Stimulated activated memory B cell treated with anti-CD40 and anti-IgM and Interleukin-4, amounts not matched to agents 10 μg/mL and 1 μg/mL and 100 μg/mL, for 72 hours (primary cell): ENCODE data around the gene ZNF468.
"Not testable (repeated sequence)": the region's sequence is repeated elsewhere in the genome, so short reads cannot be mapped to it uniquely, and the experiment has no call there.

Source experiments
- ATAC-seq: fragments of 150-1000 bp; cut with Tn5 transposase; 2 replicates; pipeline ENCODE4 v1.10.0; 2021
- H3K27ac Mint-ChIP-seq: one replicate; pipeline ENCODE4 v1.8.0; 2022; ENCODE audit warnings: mild to moderate bottlenecking, mixed read lengths
- H3K27me3 Mint-ChIP-seq: one replicate; pipeline ENCODE4 v1.8.0; 2022; ENCODE audit warnings: mixed read lengths
- H3K36me3 Mint-ChIP-seq: one replicate; pipeline ENCODE4 v1.8.0; 2022; ENCODE audit warnings: mixed read lengths
- H3K4me1 Mint-ChIP-seq: one replicate; pipeline ENCODE4 v1.8.0; 2022; ENCODE audit warnings: mixed read lengths
- H3K4me3 Mint-ChIP-seq: one replicate; pipeline ENCODE4 v1.8.0; 2022; ENCODE audit warnings: mild to moderate bottlenecking, moderate library complexity, mixed read lengths
- H3K9me3 Mint-ChIP-seq: one replicate; pipeline ENCODE4 v1.8.0; 2022; ENCODE audit warnings: mixed read lengths

ZNF468 gene

DNA sequence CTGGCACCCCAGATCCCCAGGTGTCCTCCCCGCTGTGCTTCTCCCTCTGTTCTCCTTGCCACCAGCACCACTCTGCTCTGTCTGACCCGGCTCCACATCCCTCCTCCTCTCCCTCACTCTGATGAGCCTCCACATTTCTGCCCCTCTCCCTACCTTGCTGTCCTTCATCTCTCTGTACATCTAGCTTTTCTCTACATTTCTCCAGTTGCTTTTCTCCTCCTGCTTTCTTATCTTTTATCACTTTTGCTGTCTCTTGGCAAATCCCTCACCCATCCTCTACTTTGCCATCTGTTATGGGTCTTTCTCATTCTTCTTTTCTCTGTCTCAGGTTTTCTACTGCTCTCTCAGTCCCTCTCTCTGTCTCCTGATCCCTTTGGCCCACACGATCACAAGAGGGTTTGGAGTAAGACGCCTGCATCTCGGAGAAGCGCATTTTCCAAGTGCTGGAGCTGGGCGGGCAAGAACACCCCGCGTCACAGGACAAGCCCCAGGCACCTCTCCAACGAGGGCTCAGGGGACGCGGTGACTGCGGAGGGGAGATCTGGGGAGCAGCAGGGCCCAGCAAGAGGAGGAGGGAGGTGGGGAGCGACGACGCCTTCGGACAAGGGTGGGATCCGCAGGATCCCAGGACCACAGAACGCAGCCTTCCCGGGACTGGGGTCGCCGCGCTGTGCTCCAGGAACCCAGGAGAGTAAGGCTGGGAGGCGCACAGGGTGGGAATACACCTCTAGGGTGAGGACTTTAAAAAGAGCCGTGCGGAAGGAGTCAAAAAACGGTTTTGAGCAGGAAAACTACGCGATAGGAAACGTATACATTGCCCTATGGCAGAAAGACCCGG is 660 bp downstream of the ZNF468 start:
- peak; percentile 11 for ATAC-seq
- peaks cover 24% of the 10 kb centered on the region for H3K4me1 Mint-ChIP-seq
- H3K27me3 Mint-ChIP-seq, result not testable (repeated sequence)

DNA sequence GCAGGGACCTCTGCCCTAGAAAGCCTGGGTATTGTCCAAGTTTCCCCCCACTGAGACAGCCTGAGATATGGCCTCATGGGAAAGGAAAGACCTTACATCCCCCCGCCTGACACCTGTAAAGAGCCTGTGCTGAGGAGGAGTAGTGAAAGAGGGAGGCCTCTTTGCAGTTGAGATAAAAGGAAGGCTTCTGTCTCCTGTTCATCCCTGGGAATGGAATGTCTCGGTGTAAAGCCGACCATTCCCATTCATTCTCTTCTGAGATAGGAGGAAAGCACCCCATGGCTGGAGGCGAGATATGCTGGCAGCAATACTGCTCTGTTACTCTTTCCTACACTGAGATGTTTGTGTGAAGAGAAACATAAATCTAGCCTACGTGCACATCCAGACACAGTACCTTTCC is 10.1 kb downstream of the ZNF468 start:
- H3K27ac Mint-ChIP-seq, H3K4me1 Mint-ChIP-seq, ATAC-seq, H3K4me3 Mint-ChIP-seq, H3K27me3 Mint-ChIP-seq: not testable (repeated sequence)
- peaks cover 97% of the 10 kb centered on the region for H3K36me3 Mint-ChIP-seq
- peaks cover 23% of the 10 kb centered on the region for H3K9me3 Mint-ChIP-seq

More for the DNA sequence above, 660 bp downstream of the ZNF468 start:
- Mint-ChIP-seq H3K4me3 (peak overlapping the region; percentile 89), H3K27ac (peak overlapping the region; percentile 89), H3K36me3 (peaks cover 33% of the 10 kb centered on the region)
- not testable (repeated sequence) for H3K9me3 Mint-ChIP-seq

DNA sequence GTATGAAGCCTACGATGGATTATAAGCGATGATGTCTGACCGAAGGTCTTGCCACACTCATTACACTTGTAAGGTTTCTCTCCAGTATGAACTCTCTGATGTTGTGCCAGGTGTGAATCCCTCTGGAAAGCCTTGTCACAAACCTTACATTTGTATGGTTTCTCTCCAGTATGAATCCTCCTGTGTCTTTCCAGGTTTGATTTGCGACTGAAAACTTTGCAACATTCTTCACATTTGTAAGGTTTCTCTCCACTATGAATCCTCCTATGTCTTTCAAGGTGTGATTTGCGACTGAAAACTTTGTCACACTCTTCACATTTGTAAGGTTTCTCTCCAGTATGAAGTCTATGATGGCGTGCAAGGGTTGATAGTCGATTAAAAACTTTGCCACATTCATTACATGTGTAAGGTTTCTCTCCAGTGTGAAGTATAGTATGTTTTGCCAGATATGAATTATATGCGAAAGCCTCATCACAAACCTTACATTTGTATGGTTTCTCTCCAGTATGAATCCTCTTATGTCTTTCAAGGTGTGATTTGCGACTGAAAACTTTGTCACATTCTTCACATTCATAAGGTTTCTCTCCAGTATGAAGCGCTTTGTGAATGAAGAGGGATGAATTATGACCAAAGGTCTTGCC is 16.5 kb downstream of the ZNF468 start:
- peaks cover 34% of the 10 kb centered on the region for H3K9me3 Mint-ChIP-seq
- H3K27me3 Mint-ChIP-seq, H3K4me1 Mint-ChIP-seq, H3K27ac Mint-ChIP-seq, H3K4me3 Mint-ChIP-seq, ATAC-seq: not testable (repeated sequence)
- H3K36me3 Mint-ChIP-seq, result peaks cover 96% of the 10 kb centered on the region

DNA sequence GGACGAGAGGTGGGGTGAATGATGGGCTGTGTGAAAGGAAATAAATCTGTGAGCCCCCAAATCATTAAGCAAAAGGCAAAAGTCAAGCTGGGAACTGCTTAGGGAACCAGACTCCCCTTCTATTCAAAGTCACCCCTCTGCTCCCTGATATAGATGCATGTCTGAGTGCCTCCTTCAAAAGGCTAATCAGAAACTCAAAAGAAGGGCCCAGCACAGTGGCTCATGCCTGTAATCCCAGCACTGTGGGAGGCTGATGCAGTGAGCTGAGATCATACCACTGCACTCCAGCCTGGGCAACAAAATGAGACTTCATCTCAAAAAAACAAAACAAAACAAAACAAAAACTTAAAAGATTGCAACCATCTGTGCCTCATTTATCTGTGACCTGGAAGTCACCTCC is 23.1 kb downstream of the ZNF468 start:
- ATAC-seq, H3K27me3 Mint-ChIP-seq, H3K27ac Mint-ChIP-seq, H3K4me1 Mint-ChIP-seq, H3K4me3 Mint-ChIP-seq: not testable (repeated sequence)
- Mint-ChIP-seq H3K9me3 (peaks cover 32% of the 10 kb centered on the region), H3K36me3 (peaks cover 48% of the 10 kb centered on the region)

DNA sequence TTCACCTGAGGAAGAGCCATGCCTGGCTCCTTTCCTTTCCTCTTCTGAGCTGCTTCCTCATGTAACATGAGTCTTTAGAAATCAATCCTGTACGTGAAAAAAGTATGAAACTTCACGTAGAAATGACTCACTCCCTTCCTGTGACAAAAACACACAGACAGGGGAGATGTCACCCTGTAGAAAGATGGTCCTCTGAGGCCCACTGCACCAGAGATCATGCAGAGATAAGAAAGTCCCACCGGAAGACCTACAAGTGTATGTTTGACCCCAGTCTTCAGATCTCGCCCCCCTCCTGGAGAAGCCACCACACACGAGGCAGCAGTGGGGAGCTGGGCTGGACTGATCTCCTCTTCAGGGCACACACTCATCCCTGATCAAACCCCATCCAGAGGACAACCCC is 23.9 kb downstream of the ZNF468 start:
- peaks cover 42% of the 10 kb centered on the region for H3K36me3 Mint-ChIP-seq
- H3K27me3 Mint-ChIP-seq, H3K4me1 Mint-ChIP-seq, ATAC-seq, H3K27ac Mint-ChIP-seq, H3K4me3 Mint-ChIP-seq: not testable (repeated sequence)
- H3K9me3 Mint-ChIP-seq, result peaks cover 32% of the 10 kb centered on the region

DNA sequence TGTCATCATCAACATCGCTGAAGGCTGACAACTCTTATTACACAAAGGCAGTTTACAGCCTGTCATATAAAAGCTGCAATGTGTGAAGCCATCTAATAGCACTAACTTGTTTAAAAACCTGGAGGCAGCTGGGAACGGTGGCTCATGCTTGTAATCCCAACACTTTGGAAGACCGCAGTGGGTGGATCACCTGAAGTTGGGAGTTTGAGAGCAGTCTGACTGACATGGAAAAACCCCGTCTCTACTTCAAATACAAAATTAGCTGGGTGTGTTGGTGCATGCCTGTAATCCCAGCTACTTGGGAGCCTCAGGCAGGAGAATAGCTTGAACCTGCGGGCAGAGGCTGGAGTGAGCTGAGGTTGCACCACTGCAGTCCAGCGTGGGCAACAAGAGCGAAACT is 27.6 kb downstream of the ZNF468 start:
- H3K4me1 Mint-ChIP-seq, H3K4me3 Mint-ChIP-seq, H3K27ac Mint-ChIP-seq, ATAC-seq, H3K27me3 Mint-ChIP-seq: not testable (repeated sequence)
- H3K36me3 Mint-ChIP-seq, result peaks cover 13% of the 10 kb centered on the region
- H3K9me3 Mint-ChIP-seq, result peaks cover 14% of the 10 kb centered on the region

DNA sequence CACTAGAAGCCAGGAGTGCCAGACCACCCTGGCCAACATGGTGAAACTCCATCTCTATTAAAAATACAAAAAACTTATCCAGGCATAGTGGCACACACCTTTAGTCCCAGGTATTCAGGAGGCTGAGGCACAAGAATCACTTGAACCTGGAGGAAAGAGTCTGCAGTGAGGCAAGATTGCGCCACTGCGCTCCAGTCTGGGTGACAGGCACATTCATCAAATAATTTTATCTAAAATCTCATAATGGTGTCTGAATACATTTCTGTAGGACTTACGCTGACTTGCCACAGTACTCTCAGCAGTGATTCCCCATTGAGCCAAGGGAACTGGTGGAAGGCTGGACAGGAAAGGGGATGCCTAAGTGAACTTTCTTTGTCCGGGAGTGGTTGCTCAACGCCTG is 31.7 kb downstream of the ZNF468 start:
- Mint-ChIP-seq H3K4me1 (peaks cover 3% of the 10 kb centered on the region), H3K36me3 (peaks cover 2% of the 10 kb centered on the region), H3K4me3 (no peak overlapping the region), H3K27me3 (no peaks in the 10 kb centered on the region), H3K9me3 (peaks cover 3% of the 10 kb centered on the region), H3K27ac (no peak overlapping the region)
- no peak for ATAC-seq

DNA sequence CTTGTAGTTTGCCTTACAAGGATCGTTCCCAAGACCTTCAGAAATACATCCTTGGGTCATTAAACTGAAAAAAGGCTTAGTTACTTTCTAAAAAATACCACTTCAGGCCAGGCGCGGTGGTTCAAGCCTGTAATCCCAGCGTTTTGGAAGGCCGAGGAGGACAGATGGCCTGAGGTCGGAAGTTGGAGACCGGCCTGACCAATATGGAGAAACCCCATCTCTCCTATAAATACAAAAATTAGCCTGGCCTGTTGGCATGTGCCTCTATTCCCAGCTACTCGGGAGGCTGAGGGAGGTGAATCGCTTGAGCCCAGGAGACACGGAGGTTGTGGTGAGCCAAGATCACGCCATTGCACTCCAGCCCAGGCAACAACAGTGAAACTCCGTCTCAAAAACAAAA is 33.7 kb downstream of the ZNF468 start:
- Mint-ChIP-seq H3K4me3 (no peak overlapping the region), H3K9me3 (no peaks in the 10 kb centered on the region), H3K4me1 (peaks cover 22% of the 10 kb centered on the region), H3K36me3 (peaks cover 12% of the 10 kb centered on the region), H3K27ac (no peak overlapping the region), H3K27me3 (no peaks in the 10 kb centered on the region)
- ATAC-seq, result no peak

DNA sequence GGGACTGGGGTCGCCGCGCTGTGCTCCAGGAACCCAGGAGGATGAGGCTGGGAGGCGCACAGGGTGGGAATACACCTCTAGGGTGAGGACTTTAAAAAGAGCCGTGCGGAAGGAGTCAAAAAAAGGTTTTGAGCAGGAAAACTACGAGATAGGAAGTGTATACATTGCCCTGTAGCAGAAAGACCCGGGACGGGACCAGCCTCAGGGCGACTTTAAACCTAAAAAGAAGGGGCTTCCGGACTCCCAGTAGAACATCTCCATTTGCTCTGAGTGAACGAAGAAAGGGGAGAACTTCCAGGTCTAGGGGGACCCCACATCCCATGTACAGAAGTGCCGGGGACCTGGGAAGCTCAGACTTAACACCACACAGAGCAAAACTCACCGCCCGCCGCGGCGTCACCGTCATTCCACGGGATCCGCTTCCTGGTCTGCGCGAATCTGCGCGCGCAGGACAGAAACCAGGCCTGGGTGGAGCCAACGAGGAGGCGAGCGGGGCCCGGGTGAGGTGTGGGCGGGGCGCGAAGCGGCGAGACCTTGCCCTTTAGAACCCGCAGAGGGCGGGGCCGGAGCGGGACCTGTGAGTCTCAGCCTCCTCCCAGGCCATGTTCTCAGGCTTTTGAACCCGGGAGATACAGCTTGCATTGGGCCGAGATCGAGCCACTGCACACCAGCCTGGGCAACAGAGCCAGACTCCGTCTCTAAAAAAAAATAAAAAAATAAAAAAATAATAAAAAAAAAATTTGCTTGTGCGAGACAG is 36.0 kb downstream of the ZNF468 start, which contains the start of gene ZNF28:
Gene ZNF28 (minus strand): TSS at position 430 of the 757 bp plus-strand sequence. CDS start 3,675 bp downstream, outside the sequence.
- H3K9me3 Mint-ChIP-seq, H3K27me3 Mint-ChIP-seq: not testable (repeated sequence)
- H3K4me1 Mint-ChIP-seq, result peaks cover 25% of the 10 kb centered on the region
- peak within 1 kb of the TSS; percentile 76 for H3K27ac Mint-ChIP-seq
- peak; percentile 100 for ATAC-seq
- H3K4me3 Mint-ChIP-seq, result peak within 1 kb of the TSS; percentile 90
- peaks cover 32% of the 10 kb centered on the region for H3K36me3 Mint-ChIP-seq

DNA sequence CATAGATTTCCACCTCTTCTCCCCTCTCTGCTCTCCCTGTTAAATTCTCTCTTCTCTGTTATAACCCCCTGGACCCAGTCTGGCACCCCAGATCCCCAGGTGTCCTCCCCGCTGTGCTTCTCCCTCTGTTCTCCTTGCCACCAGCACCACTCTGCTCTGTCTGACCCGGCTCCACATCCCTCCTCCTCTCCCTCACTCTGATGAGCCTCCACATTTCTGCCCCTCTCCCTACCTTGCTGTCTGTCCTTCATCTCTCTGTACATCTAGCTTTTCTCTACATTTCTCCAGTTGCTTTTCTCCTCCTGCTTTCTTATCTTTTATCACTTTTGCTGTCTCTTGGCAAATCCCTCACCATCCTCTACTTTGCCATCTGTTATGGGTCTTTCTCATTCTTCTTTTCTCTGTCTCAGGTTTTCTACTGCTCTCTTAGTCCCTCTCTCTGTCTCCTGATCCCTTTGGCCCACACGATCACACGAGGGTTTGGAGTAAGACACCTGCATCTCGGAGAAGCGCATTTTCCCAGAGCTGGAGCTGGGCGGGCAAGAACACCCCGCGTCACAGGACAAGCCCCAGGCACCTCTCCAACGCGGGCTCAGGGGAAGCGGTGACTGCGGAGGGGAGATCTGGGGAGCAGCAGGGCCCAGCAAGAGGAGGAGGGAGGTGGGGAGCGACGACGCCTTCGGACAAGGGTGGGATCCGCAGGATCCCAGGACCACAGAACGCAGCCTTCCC is 36.8 kb downstream of the ZNF468 start:
- peak; percentile 70 for ATAC-seq
- H3K4me1 Mint-ChIP-seq, result peaks cover 25% of the 10 kb centered on the region
- H3K27me3 Mint-ChIP-seq, H3K9me3 Mint-ChIP-seq: not testable (repeated sequence)
- H3K27ac Mint-ChIP-seq, result peak overlapping the region; percentile 76
- peaks cover 40% of the 10 kb centered on the region for H3K36me3 Mint-ChIP-seq
- H3K4me3 Mint-ChIP-seq, result peak overlapping the region; percentile 90

DNA sequence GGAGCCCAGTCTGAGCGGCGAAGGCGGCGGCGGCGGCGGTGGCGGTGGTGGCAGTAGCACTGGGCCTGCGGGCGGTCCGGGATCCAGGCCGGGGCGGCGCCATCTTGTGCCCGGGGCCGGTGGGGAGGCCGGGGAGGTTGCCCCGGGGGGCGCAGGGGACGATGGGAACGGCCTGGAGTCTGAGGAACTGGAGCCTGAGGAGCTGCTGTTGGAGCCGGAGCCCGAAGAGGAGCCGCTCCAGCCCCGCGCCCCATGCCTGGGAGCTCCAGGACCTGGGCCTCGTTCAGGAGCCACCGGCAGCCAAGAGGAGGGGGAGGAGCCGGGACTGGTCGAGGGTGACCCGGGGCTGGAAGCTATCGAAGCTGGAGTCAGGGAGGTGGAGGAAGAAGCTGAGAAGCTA is 47.6 kb downstream of the ZNF468 start:
- Mint-ChIP-seq H3K27me3 (no peaks in the 10 kb centered on the region), H3K36me3 (peaks cover 67% of the 10 kb centered on the region), H3K9me3 (peaks cover 9% of the 10 kb centered on the region), H3K27ac (no peak overlapping the region), H3K4me3 (no peak overlapping the region), H3K4me1 (no peaks in the 10 kb centered on the region)
- peak; percentile 41 for ATAC-seq

DNA sequence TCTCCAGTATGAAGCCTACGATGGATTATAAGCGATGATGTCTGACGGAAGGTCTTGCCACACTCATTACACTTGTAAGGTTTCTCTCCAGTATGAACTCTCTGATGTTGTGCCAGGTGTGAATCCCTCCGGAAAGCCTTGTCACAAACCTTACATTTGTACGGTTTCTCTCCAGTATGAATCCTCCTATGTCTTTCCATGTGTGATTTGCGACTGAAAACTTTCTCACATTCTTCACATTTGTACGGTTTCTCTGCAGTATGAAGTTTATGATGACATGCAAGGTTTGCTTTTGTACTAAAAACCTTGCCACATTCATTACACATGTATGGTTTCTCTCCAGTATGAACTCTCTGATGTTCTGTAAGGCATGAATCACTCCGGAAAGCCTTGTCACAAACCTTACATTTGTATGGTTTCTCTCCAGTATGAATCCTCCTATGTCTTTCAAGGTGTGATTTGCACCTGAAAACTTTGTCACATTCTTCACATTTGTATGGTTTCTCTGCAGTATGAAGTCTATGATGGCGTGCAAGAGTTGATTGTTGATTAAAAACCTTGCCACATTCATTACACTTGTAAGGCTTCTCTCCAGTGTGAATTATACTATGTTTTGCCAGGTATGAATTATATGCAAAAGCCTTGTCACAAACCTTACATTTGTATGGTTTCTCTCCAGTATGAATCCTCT is 57.3 kb downstream of the ZNF468 start:
- Mint-ChIP-seq H3K36me3 (peaks cover 88% of the 10 kb centered on the region), H3K9me3 (peaks cover 48% of the 10 kb centered on the region)
- not testable (repeated sequence) for H3K4me3 Mint-ChIP-seq, ATAC-seq, H3K27me3 Mint-ChIP-seq, H3K27ac Mint-ChIP-seq, H3K4me1 Mint-ChIP-seq

DNA sequence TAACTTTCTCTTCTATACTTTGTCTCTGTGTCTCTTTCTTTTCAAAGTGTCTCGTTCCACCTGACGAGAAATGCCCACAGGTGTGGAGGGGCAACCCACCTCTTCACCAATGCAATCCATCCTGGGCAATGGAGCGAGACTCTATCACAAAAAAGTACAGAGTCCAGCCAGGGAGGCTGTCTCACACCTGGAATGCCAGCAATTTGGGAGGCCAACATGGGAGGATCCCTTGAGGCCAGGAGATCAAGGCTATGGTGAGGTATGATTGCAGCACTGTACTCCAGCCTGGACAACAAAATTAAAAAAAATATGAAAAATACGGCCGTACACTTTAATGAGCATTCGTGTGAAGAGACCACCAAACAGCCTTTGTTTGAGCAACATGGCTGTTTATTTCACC is 68.0 kb downstream of the ZNF468 start:
- H3K27me3 Mint-ChIP-seq, result no peaks in the 10 kb centered on the region
- peaks cover 6% of the 10 kb centered on the region for H3K9me3 Mint-ChIP-seq
- no peak overlapping the region for H3K27ac Mint-ChIP-seq
- no peak overlapping the region for H3K4me3 Mint-ChIP-seq
- H3K4me1 Mint-ChIP-seq, result peaks cover 25% of the 10 kb centered on the region
- H3K36me3 Mint-ChIP-seq, result no peaks in the 10 kb centered on the region
- ATAC-seq, result no peak
